HUES64 (cell line): ENCODE data around the gene STARD13.

Source experiments
- H3K27ac ChIP-seq: 2 replicates; pipeline ENCODE4 v1.7.0; 2013; ENCODE audit warnings: low read depth, low read length, inconsistent platforms
- H3K27me3 ChIP-seq: 2 replicates; pipeline ENCODE4 v1.6.1; 2013; ENCODE audit warnings: mild to moderate bottlenecking, low read length; ENCODE audit not compliant: insufficient read depth
- H3K36me3 ChIP-seq: 2 replicates; pipeline ENCODE4 v1.6.1; 2013; ENCODE audit warnings: mild to moderate bottlenecking, low read length; ENCODE audit not compliant: insufficient read depth
- H3K4me1 ChIP-seq: 2 replicates; pipeline ENCODE4 v1.6.1; 2013; ENCODE audit warnings: mild to moderate bottlenecking, low read length, moderate library complexity; ENCODE audit not compliant: insufficient read depth
- H3K4me3 ChIP-seq: 2 replicates; pipeline ENCODE4 v1.5.1; 2013; ENCODE audit warnings: mild to moderate bottlenecking, low read length, moderate library complexity
- H3K9ac ChIP-seq: 2 replicates; pipeline ENCODE4 v1.6.1; 2013; ENCODE audit warnings: mild to moderate bottlenecking, low read depth, low read length
- H3K9me3 ChIP-seq: 2 replicates; pipeline ENCODE4 v1.6.1; 2013; ENCODE audit warnings: low read depth, low read length; ENCODE audit not compliant: insufficient read depth
- WGBS: fragments of 150-250, 120-280 bp; methylation state at CpG from one replicate; pipeline ENCODE4 v1.1.7; 2013; ENCODE audit warnings: missing lambda C conversion rate; 5-methylcytosine and 5-hydroxymethylcytosine counted together

STARD13 gene

DNA sequence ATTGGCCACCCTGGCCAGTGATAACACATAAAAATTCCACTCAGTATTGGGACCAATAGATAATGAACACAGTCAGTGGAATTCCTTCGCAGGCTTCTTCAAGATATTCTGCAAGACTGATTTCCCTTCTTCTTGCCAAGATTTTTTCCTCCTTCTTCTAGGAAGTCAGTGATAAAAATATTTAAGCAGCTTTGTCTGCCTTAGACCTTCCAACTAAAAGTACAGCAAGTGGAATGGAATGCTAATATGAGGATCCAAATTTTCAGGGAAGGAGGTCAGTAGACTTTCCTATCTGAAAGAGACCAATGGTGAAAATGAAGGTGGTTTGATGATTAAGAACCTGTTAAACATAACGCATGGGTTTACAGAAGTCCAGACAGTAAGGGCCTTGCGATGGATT, 9.6 kb downstream of the STARD13 start:
- Histone ChIP-seq H3K27me3 (no peaks in the 10 kb centered on the region), H3K27ac (no peak overlapping the region), H3K9me3 (no peaks in the 10 kb centered on the region), H3K9ac (no peak overlapping the region), H3K36me3 (no peaks in the 10 kb centered on the region), H3K4me1 (peaks cover 6% of the 10 kb centered on the region; the same call in 1 of the 2 replicates), H3K4me3 (no peak overlapping the region)
- 92% methylated on average over 3 of the region's 3 CpGs for WGBS

DNA sequence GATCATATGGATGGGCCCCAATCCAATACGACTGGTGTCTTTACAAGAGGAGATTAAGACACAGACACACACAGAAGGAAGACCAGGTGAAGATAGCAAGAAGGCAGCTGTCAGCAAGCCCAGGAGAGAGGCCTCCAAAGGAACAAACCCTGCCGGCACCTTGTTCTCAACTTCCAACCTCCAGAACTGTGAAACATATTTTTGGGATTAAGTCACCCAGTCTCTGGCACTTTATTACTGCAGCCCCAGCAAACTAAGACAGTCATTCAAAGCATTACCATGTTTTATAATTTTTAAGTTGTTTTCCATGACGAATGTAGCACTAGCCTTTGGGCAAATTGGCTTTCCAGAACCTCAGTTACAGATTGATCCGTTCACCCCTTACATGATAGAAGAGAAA, 11.3 kb downstream of the STARD13 start:
- no peaks in the 10 kb centered on the region for H3K27me3 ChIP-seq
- peaks cover 6% of the 10 kb centered on the region; the same call in 1 of the 2 replicates for H3K4me1 ChIP-seq
- no peaks in the 10 kb centered on the region for H3K36me3 ChIP-seq
- H3K9me3 ChIP-seq: no peaks in the 10 kb centered on the region
- WGBS: 93% methylated on average over 4 of the region's 4 CpGs
- no peak overlapping the region for H3K27ac ChIP-seq
- no peak overlapping the region for H3K9ac ChIP-seq
- no peak overlapping the region for H3K4me3 ChIP-seq

DNA sequence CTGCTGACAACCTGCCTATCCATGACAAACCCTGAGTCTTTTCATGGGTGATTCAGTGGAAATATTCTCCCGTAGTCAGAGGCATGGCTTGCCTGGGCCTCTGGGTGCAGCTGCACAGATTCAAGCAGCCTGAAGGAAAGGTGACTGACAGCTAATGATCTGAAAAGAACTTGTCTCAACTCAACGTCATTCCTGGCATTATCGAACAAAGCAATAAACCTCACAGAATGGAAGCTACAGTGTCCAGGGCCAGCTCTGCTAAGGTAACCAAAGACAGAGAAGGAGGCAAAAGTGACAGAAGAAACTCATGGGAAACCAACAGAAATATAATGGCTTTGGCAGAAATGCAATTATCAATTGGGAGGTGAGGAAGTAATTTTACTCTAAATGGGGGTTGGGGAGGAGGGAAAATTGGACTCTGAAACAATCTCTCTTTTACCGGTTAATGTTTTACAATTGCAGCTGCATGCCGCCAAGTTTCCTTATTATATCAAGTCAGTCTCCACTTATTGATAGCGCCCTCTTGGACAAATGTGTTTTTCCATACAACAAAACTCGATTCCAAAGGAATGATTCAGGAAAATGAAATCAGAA, 12.9 kb downstream of the STARD13 start:
- Histone ChIP-seq H3K4me3 (no peak overlapping the region), H3K27me3 (no peaks in the 10 kb centered on the region), H3K9me3 (no peaks in the 10 kb centered on the region), H3K4me1 (peaks cover 6% of the 10 kb centered on the region; the same call in 1 of the 2 replicates), H3K9ac (no peak overlapping the region), H3K36me3 (no peaks in the 10 kb centered on the region), H3K27ac (no peak overlapping the region)
- WGBS: 97% methylated on average over 7 of the region's 7 CpGs

DNA sequence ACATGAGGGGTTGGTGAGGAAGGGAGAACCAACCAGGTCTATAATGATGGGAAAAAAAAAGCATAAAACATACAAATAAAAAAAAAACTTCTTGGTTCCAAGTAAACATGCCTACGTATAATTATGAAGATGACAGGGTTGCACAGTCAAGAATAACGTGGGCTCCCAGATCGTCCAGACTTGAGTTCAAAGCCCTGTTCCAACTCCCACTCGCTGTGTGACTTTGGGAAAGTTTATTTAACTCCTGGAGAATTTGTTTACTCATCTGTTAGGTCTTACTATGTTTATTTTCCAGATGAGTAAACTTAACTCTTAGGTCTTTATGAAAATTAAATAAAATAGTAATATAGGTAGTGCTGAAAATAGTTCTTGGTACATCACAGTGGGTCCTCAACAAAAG, 13.8 kb downstream of the STARD13 start:
- H3K4me3 ChIP-seq: no peak overlapping the region
- no peaks in the 10 kb centered on the region for H3K9me3 ChIP-seq
- H3K4me1 ChIP-seq: peaks cover 4% of the 10 kb centered on the region; the same call in 1 of the 2 replicates
- H3K9ac ChIP-seq: no peak overlapping the region
- 100% methylated on average over 4 of the region's 4 CpGs for WGBS
- no peaks in the 10 kb centered on the region for H3K36me3 ChIP-seq
- no peak overlapping the region for H3K27ac ChIP-seq
- H3K27me3 ChIP-seq: no peaks in the 10 kb centered on the region

DNA sequence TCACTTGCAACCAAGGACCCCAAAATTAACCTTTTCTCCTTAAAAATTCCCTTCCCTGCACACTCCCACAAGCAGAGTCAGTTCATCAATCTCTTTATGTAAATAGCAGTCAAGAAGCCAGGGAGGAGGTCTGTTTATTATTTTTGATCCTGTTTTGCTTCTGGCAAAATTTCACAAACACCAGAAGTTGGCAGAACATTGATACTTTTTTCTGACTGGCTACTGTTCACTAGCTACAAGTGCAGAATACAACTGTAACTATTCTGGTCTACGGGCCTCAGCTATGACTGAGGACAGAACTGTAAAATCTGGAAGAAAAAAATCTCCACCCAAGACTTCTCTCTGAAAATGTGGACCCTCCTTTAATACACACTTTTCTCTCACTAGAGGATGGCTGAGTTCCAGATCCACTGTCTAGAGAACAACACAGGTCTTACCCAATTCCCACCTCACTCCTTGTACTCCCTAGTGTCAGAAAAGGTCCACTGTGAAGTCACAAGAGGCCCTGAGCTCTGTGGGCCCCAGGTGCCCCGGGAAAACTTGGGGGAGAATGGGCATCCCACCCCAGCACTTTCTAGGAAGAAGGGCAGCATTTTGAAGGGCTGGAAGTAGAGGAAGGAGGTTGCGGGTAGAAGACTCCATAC, 14.5 kb downstream of the STARD13 start:
- Histone ChIP-seq H3K9me3 (no peaks in the 10 kb centered on the region), H3K4me1 (no peaks in the 10 kb centered on the region), H3K9ac (no peak overlapping the region), H3K27ac (no peak overlapping the region), H3K27me3 (no peaks in the 10 kb centered on the region), H3K36me3 (no peaks in the 10 kb centered on the region), H3K4me3 (no peak overlapping the region)
- 84% methylated on average over 3 of the region's 3 CpGs for WGBS

DNA sequence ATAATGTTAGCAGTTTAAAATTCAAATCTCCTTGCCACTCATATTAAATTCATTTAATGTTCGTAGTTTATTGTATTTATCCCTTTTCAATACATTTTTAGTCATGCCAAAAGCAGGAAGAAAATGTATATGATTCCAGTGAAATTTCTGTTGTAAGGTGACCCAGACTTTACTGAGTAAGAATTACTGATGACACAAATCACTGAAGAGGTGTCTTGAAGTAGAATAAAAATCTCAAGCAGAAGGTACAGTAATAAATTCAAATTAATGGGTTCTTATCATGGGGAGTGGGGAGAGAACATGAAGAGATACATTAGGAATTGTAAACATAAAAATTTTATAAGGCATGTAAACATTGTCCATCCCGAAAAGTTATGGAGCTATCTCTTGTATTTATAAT, 19.9 kb downstream of the STARD13 start:
- no peak overlapping the region for H3K9ac ChIP-seq
- no CpG with 5 or more reads among the region's 2 CpGs for WGBS
- H3K9me3 ChIP-seq: no peaks in the 10 kb centered on the region
- H3K4me3 ChIP-seq: no peak overlapping the region
- no peaks in the 10 kb centered on the region for H3K36me3 ChIP-seq
- no peaks in the 10 kb centered on the region for H3K27me3 ChIP-seq
- H3K27ac ChIP-seq: no peak overlapping the region
- peaks cover 12% of the 10 kb centered on the region for H3K4me1 ChIP-seq

DNA sequence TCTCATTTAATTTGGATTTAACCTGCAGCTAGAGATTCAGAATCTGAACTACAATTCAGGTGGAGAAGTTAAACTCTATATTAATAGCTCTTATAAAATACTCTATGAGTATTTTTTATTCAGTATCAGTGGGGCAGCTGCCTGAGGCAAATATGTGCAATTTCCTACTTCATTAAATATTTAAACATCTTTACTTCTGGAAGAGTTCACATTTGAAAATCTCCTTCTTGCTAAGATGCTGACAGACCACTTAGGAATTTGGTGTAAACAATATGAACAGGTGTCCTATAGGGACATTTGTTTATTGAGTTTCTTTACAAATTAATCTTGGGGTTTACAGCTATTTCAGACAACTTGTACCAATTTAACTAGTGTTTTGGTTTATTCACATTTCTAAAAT, 20.4 kb downstream of the STARD13 start:
- no peaks in the 10 kb centered on the region for H3K36me3 ChIP-seq
- peaks cover 17% of the 10 kb centered on the region for H3K4me1 ChIP-seq
- no peaks in the 10 kb centered on the region for H3K9me3 ChIP-seq
- no peak overlapping the region for H3K9ac ChIP-seq
- no peaks in the 10 kb centered on the region for H3K27me3 ChIP-seq
- H3K4me3 ChIP-seq: no peak overlapping the region
- no peak overlapping the region for H3K27ac ChIP-seq

DNA sequence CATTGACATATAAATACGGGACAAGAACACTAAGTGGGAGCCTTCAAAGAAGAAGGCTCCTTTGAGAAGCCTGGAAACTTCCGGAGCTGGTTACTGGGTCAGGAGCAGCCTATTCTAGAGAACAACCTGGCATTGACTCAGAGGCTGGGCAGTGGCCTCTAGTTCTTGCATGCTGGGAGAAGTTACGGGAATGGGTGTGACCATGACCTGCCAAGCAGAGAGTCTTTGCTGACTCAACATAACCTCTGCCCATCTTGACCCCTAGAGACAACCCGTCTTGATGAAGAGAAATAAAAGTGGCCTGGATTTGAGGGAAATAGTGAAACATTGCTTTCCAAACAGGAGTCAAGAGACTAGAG, 21.0 kb downstream of the STARD13 start:
- H3K9ac ChIP-seq: no peak overlapping the region
- H3K9me3 ChIP-seq: no peaks in the 10 kb centered on the region
- no peak overlapping the region for H3K4me3 ChIP-seq
- H3K27ac ChIP-seq: no peak overlapping the region
- 94% methylated on average over 4 of the region's 4 CpGs for WGBS
- H3K27me3 ChIP-seq: no peaks in the 10 kb centered on the region
- H3K4me1 ChIP-seq: peaks cover 22% of the 10 kb centered on the region
- no peaks in the 10 kb centered on the region for H3K36me3 ChIP-seq

DNA sequence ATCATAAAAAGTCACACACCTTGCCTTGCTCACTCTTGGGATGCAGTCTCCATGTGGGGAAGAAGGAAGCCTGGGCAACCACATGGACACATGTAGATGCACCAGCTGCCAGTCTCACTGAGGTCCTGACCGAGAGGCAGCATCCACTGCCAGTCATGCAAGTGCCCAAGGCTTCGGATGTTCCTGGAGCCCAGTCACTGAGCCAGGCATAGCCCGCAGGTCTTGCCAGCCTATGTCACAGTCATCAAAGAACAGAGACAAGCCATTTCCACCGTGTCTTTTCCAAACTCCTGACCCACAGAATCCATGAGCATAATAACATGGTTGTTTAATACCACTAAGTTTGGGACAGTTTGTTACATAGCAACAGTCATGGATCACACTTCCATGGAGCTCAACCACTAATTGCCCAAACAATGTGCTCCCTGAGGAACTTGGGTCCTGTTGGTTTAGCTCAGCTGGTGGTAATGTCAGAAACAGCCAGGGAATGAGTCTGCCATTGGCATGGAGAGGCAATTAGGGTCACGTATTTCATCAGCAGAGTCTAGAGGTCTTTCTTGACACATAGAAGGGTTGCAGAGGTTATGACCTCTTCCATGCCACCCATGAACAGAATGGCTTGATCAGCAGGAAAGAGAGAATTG, 21.5 kb downstream of the STARD13 start:
- Histone ChIP-seq H3K4me1 (peaks cover 26% of the 10 kb centered on the region), H3K4me3 (no peak overlapping the region), H3K36me3 (no peaks in the 10 kb centered on the region), H3K27ac (no peak overlapping the region), H3K9ac (no peak overlapping the region), H3K27me3 (no peaks in the 10 kb centered on the region), H3K9me3 (no peaks in the 10 kb centered on the region)
- WGBS: 95% methylated on average over 5 of the region's 5 CpGs

DNA sequence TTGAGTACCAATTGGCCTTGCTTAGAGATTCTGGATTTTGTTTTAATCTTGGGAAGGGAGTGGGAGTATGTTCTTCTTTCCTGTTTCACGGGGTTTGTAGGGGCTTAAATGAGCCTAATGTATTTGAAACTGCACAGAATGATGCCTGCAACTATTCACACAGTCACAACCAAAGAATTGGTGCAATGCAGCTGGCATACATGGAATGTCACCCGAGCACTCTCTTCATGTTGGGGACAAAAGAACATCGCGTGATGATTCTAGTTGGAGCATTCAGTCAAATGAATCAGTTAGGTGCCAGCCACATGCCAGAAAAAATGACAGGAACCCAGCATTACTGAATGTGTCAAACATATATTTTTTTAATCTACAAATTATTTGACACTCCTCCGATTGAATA, 22.1 kb downstream of the STARD13 start:
- no peaks in the 10 kb centered on the region for H3K36me3 ChIP-seq
- peaks cover 31% of the 10 kb centered on the region for H3K4me1 ChIP-seq
- no peak overlapping the region for H3K4me3 ChIP-seq
- H3K9me3 ChIP-seq: no peaks in the 10 kb centered on the region
- no peak overlapping the region for H3K9ac ChIP-seq
- WGBS: 89% methylated on average over 4 of the region's 5 CpGs
- no peaks in the 10 kb centered on the region for H3K27me3 ChIP-seq
- H3K27ac ChIP-seq: no peak overlapping the region

DNA sequence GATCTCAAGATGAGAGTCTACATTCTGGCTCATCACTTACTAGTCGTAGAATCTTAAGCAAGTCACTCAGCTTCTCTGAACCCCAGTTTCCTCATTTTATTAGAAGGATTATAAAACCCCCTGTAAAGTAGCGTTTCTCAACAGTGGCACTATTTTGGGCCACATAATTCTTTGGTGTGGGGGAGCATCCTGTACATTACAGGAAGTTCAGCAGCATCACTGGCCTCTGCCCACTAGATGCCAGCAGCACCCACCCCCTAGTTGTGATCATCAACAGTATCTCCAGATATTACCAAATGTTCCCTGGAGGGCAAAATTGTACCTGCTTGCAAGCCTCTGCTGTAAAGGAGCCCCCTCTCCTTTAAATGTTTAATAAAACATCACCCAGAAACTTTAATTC, 22.6 kb downstream of the STARD13 start:
- peaks cover 31% of the 10 kb centered on the region for H3K4me1 ChIP-seq
- no peak overlapping the region for H3K27ac ChIP-seq
- WGBS: 85% methylated on average over 2 of the region's 2 CpGs

More for the DNA sequence above, 22.6 kb downstream of the STARD13 start:
- Histone ChIP-seq H3K36me3 (no peaks in the 10 kb centered on the region), H3K4me3 (no peak overlapping the region), H3K27me3 (no peaks in the 10 kb centered on the region), H3K9ac (no peak overlapping the region), H3K9me3 (no peaks in the 10 kb centered on the region)
